HS-27A (cell line): ENCODE results near the gene LIN28B.
"Not testable (repeated sequence)": the region's sequence is repeated elsewhere in the genome, so short reads cannot be mapped to it uniquely, and the experiment has no call there.

ENCODE experiments used
- DNase-seq: peaks from one replicate; pipeline ENCODE4 v3.0.0-alpha.2; 2012; ENCODE audit warnings: low read depth, missing footprints

LIN28B gene

GRCh38 chr6:105013459-105013858, 56.6 kb downstream of the LIN28B start:
- not testable (repeated sequence) for DNase-seq

GRCh38 chr6:105014448-105014847, 57.5 kb downstream of the LIN28B start:
- no peak for DNase-seq

GRCh38 chr6:105014954-105015353, 58.0 kb downstream of the LIN28B start:
- DNase-seq, result no peak

- peak; percentile 26 for DNase-seq
Observed at GRCh38 chr6:105015482-105015881, 58.6 kb downstream of the LIN28B start.

- no peak for DNase-seq
Observed at GRCh38 chr6:105019285-105019684, 62.4 kb downstream of the LIN28B start.

GRCh38 chr6:105021399-105021798, 64.5 kb downstream of the LIN28B start:
- no peak for DNase-seq

- DNase-seq, result no peak
Observed at GRCh38 chr6:105022416-105022815, 65.5 kb downstream of the LIN28B start.

- DNase-seq, result no peak
Observed at GRCh38 chr6:105024803-105025202, 67.9 kb downstream of the LIN28B start.

- DNase-seq, result no peak
Observed at GRCh38 chr6:105028898-105029297, 72.0 kb downstream of the LIN28B start.

GRCh38 chr6:105029581-105029980, 72.7 kb downstream of the LIN28B start:
- DNase-seq, result no peak

GRCh38 chr6:105034470-105034869, 77.6 kb downstream of the LIN28B start:
- no peak for DNase-seq

- DNase-seq, result no peak
Observed at GRCh38 chr6:105035299-105035698, 78.4 kb downstream of the LIN28B start.

GRCh38 chr6:105036351-105036750, 79.4 kb downstream of the LIN28B start:
- no peak for DNase-seq

GRCh38 chr6:105038259-105038658, 81.4 kb downstream of the LIN28B start:
- no peak for DNase-seq

- no peak for DNase-seq
Observed at GRCh38 chr6:105041880-105042279, 85.0 kb downstream of the LIN28B start.

GRCh38 chr6:105042648-105043047, 85.7 kb downstream of the LIN28B start:
- DNase-seq, result no peak

- DNase-seq, result no peak
Observed at GRCh38 chr6:105043979-105044378, 87.1 kb downstream of the LIN28B start.

GRCh38 chr6:105045526-105045925, 88.6 kb downstream of the LIN28B start:
- no peak for DNase-seq

- no peak for DNase-seq
Observed at GRCh38 chr6:105051941-105052471, 95.1 kb downstream of the LIN28B start.

- no peak for DNase-seq
Observed at GRCh38 chr6:105056646-105057045, 99.7 kb downstream of the LIN28B start.

- no peak for DNase-seq
Observed at GRCh38 chr6:105057160-105057559, 100.3 kb downstream of the LIN28B start.

- DNase-seq, result no peak
Observed at GRCh38 chr6:105058316-105058715, 101.4 kb downstream of the LIN28B start.

- no peak for DNase-seq
Observed at GRCh38 chr6:105058846-105059245, 101.9 kb downstream of the LIN28B start.

GRCh38 chr6:105066233-105066632, 109.3 kb downstream of the LIN28B start:
- DNase-seq, result no peak

GRCh38 chr6:105066836-105067235, 109.9 kb downstream of the LIN28B start:
- DNase-seq, result no peak
